HL-60 (cell line): ENCODE data around the gene ROBO1.

ENCODE experiments used
- DNase-seq, 2 experiments: peaks; one replicate each; pipeline ENCODE4 v3.0.0-alpha.2; 2010 to 2020; ENCODE audit warnings: low read depth in 1 of 2, low spot score in 1 of 2
- H3K27ac ChIP-seq: fragments of 250-450 bp; sonication (Bioruptor Pico); replicated peaks from 2 replicates; pipeline ENCODE4 v1.5.1; 2020; ENCODE audit warnings: mild to moderate bottlenecking, moderate library complexity
- H3K27me3 ChIP-seq: fragments of 250-450 bp; sonication (Bioruptor Pico); 2 replicates; pipeline ENCODE4 v1.5.1; 2021; ENCODE audit warnings: mild to moderate bottlenecking, moderate library complexity; ENCODE audit not compliant: insufficient read depth, poor library complexity, severe bottlenecking
- H3K4me3 ChIP-seq: replicated peaks from 2 replicates; pipeline ENCODE4 v1.5.1; 2011; ENCODE audit warnings: mild to moderate bottlenecking, control low read depth, low read length; ENCODE audit not compliant: insufficient read depth
- GABPA ChIP-seq: IDR thresholded peaks from 2 replicates; pipeline ENCODE4 v1.6.1; 2012; ENCODE audit warnings: low read depth
- POLR2AphosphoS5 ChIP-seq: IDR thresholded peaks from 2 replicates; pipeline ENCODE4 v1.6.1; 2012; ENCODE audit warnings: low read depth
- REST ChIP-seq: IDR thresholded peaks from 2 replicates; pipeline ENCODE4 v1.6.1; 2012; ENCODE audit warnings: low read depth; ENCODE audit not compliant: insufficient replicate concordance
- SPI1 ChIP-seq: IDR thresholded peaks from 2 replicates; pipeline ENCODE4 v1.6.1; 2012; ENCODE audit warnings: low read depth, mild to moderate bottlenecking, borderline replicate concordance
- TF ChIP-seq, protein P1 (sequence below): IDR thresholded peaks from one replicate; pipeline ENCODE4 v1.5.1; 2011; ENCODE audit warnings: low read length, control low read depth, inconsistent platforms; ENCODE audit not compliant: insufficient read depth

The ROBO1 gene

GRCh38 chr3:79085171-79085570 is 682.6 kb downstream of the ROBO1 start:
- Histone ChIP-seq H3K27me3 (peaks cover 2% of the 10 kb centered on the region), H3K4me3 (no peak overlapping the region), H3K27ac (no peak overlapping the region)
- TF ChIP-seq GABPA = no peak
- DNase-seq = no peak

DNA sequence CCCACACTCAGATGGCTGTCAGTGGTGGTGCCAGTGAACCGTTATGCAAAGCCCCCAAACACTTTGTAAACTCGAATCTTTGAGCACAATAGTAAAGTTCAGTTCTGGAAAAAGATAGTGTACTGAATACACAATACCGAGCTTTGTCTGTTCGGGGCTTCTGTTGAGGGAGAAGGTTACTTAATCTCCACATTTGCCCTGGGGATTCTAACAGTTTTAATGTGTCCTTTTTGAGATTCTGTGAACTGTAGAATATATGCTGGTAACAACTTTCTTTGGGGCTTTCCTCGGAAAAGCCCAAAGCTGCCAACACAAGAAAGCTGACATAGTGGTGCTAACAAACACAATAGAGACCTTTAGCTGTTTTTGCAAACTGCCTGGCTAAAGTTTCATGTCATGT is 686.5 kb downstream of the ROBO1 start:
- H3K27me3 ChIP-seq = peaks cover 2% of the 10 kb centered on the region
- no peak overlapping the region for H3K4me3 ChIP-seq
- TF ChIP-seq POLR2AphosphoS5 (no peak), REST (no peak), GABPA (no peak), SPI1 (no peak)
- TF ChIP-seq, protein P1, sequence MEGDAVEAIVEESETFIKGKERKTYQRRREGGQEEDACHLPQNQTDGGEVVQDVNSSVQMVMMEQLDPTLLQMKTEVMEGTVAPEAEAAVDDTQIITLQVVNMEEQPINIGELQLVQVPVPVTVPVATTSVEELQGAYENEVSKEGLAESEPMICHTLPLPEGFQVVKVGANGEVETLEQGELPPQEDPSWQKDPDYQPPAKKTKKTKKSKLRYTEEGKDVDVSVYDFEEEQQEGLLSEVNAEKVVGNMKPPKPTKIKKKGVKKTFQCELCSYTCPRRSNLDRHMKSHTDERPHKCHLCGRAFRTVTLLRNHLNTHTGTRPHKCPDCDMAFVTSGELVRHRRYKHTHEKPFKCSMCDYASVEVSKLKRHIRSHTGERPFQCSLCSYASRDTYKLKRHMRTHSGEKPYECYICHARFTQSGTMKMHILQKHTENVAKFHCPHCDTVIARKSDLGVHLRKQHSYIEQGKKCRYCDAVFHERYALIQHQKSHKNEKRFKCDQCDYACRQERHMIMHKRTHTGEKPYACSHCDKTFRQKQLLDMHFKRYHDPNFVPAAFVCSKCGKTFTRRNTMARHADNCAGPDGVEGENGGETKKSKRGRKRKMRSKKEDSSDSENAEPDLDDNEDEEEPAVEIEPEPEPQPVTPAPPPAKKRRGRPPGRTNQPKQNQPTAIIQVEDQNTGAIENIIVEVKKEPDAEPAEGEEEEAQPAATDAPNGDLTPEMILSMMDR = no peak
- no peak overlapping the region for H3K27ac ChIP-seq
- no peak for DNase-seq

DNA sequence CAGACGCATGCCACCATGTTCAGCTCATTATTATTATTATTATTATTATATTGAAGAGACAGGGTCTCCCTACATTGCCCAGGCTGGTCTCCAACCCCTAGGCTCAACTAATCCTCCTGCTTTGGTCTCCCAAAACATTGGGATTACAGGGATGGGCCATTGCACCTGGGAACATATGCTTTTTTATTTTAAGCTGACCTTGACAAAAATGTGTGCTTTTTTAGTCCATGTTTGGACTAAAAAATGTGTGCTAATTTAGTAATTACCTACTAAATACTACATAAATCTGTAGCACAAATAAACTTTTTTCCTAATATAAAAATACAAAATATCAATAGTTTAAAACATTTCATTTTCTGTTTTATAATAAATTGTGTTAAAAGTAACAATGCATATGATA is 693.2 kb downstream of the ROBO1 start:
- TF ChIP-seq GABPA (no peak), POLR2AphosphoS5 (no peak), SPI1 (no peak), REST (no peak)
- TF ChIP-seq, protein P1 = no peak
- Histone ChIP-seq H3K4me3 (no peak overlapping the region), H3K27me3 (no peaks in the 10 kb centered on the region), H3K27ac (no peak overlapping the region)
- no peak for DNase-seq

- no peak overlapping the region for H3K27ac ChIP-seq
- no peak for DNase-seq
These were observed 700.1 kb downstream of the ROBO1 start for GRCh38 chr3:79067734-79068133.

More at GRCh38 chr3:79067734-79068133, 700.1 kb downstream of the ROBO1 start:
- no peaks in the 10 kb centered on the region for H3K27me3 ChIP-seq
- H3K4me3 ChIP-seq = no peak overlapping the region
- TF ChIP-seq SPI1 (no peak), GABPA (no peak), REST (no peak), POLR2AphosphoS5 (no peak)
- TF ChIP-seq, protein P1 = no peak
